GM18867 (cell line): ENCODE data around the gene MYO16.

ENCODE experiments used
- ATAC-seq: cut with Tn5 transposase; IDR thresholded peaks from one replicate; pipeline ENCODE4 v1.9.1; 2021; ENCODE audit warnings: mild to moderate bottlenecking, moderate library complexity; ENCODE audit not compliant: unreplicated experiment

MYO16 gene

GRCh38 chr13:109111141-109111540, 481.7 kb downstream of the MYO16 start:
- ATAC-seq = no peak

DNA sequence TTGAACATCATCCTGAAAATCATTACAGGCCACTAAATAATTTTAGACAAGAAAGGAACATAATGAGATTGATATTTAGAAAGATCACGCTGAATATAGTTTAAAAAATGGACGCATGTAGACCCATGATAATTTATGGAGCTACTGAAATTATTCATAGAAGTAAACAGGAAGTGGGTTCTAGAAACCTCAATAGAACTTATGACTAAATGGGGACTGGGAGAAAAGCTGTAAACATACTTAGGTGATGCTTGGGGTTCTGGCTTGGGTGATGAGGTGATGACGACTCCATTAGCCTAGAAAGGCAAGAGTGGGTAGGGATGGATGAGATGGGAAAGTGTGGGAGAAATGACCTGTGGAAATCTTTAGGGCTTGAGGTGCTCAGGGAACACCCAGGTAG, 484.0 kb downstream of the MYO16 start:
- peak; percentile 82 for ATAC-seq

DNA sequence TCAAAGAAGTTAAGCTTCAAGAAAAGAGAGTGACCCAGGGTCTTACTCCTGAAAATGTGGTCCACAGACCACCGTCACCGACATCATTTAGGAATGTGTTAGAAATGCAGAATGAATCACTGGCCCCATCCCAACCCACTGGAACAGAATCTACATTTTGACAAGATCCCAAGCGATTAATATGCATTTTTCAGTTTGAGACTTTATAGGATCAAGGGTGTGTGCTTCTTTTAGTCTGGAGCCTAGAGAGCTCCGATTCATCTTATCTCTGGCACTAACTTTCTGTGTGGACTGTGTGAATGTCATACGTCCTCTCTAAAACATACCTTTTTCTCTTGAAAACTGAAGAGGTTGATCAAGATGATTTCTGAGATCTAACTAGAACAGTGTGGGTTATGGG, 484.8 kb downstream of the MYO16 start:
- no peak for ATAC-seq

DNA sequence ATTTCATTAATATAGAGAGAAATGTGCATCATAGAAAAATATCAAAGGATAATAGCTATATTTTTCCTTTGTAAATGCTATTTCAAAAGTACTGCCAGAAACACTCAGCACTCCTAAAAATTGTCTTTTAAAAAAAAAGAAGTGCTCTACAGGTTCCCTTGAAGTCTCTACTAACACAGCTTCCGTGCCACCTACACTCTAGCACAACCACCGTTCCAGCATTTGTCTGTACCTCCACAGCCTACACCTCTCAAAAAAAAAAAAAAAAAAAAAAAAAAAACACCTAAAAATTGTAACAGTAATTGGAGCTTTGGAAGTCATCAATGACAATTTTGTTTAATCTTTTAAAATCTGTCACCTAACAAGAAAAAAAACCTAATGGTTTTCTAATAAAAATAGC, 485.6 kb downstream of the MYO16 start:
- ATAC-seq = no peak

DNA sequence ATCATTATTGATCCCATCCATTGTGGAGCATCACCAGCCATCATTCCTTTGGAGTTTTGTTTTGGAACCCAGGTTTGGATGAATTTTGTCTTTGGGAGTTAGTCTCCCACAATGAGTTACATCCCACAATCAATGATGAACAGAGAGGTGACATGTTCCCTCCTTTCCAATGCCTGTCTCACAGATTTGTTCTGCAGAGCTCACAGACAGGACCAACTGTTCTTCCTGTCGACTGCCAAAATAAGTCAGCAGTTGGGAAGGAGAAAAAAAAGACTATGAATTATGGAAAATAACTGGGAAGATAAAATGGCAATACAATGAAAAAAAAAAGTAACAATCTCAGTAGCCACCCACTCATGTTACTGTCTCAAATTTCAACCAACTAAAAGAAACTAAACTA, 489.1 kb downstream of the MYO16 start:
- ATAC-seq = no peak

GRCh38 chr13:109119896-109120295, 490.5 kb downstream of the MYO16 start:
- ATAC-seq = no peak

GRCh38 chr13:109121826-109122225, 492.4 kb downstream of the MYO16 start:
- ATAC-seq = no peak

GRCh38 chr13:109123971-109124370, 494.6 kb downstream of the MYO16 start:
- no peak for ATAC-seq

GRCh38 chr13:109126178-109126577, 496.8 kb downstream of the MYO16 start:
- ATAC-seq = no peak

- no peak for ATAC-seq
Observed at GRCh38 chr13:109126891-109127641, 497.7 kb downstream of the MYO16 start.

GRCh38 chr13:109128121-109128520, 498.7 kb downstream of the MYO16 start:
- no peak for ATAC-seq

- no peak for ATAC-seq
Observed at GRCh38 chr13:109130093-109130835, 500.9 kb downstream of the MYO16 start.

DNA sequence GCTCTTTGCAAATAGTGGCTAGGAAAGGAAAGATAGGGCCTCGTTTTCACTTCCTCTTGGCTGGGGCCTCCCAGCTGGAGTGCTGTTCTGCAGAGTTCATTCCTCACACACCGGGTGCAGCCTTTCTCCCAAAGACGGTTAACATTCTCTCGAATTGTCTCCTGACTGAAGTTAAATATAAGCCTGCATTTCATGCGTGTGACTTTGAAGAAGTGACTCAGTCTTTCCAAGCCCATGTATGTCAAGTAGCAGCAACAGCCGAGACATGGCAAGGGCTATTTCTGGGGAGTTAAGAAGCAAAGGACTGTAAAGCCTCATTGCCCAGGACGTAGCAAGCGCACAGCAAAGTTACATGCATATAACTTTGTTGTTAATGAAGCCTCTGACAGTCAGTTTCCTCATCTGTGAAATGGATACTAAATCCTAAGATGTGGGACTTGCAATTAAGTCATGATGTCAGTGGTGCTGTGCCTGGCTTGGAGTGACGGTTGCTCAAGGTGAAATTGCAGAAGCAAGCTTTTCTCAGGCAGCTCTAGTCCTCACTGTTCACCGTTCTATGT, 502.4 kb downstream of the MYO16 start:
- ATAC-seq = peak; percentile 80

DNA sequence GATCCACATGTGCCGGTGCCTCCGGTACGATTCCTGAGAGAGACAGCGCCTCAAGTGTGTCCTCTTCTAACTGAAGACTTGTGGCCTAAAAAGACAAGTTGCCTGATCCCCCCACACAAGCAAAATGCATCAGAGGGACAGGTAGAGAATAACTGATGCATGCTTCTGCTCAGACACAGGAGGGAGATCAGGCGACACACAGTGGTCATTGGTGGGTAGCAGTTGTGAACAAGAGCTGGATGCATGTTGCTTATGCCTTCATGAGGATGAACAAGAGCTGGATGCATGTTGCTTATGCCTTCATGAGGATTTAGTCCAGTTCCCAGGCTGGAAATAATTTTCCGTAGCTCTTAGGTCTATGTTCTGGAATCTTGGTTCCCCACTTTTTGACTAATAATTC, 505.6 kb downstream of the MYO16 start:
- no peak for ATAC-seq

DNA sequence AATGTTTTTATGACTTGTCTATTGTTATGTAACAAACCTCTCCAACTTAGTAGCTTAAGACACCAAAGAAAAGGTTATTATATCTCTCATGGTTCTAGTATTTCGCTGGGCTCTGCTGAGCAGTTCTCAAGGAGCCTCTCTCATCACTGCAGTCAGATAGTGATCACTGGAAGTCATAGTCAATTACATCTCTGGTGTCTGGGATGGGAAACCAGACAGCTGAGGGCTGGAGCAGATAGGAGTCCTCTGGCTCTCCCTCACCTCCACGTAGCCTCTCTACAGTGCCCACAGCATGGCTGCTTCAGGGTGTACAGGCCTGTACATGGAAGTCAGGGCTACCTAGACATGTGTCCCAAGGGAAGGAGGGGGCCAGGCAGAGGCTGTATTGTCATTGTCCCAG, 507.5 kb downstream of the MYO16 start:
- ATAC-seq = no peak

- ATAC-seq = no peak
Observed at GRCh38 chr13:109139346-109139745, 509.9 kb downstream of the MYO16 start.

GRCh38 chr13:109140054-109140453, 510.6 kb downstream of the MYO16 start:
- no peak for ATAC-seq

DNA sequence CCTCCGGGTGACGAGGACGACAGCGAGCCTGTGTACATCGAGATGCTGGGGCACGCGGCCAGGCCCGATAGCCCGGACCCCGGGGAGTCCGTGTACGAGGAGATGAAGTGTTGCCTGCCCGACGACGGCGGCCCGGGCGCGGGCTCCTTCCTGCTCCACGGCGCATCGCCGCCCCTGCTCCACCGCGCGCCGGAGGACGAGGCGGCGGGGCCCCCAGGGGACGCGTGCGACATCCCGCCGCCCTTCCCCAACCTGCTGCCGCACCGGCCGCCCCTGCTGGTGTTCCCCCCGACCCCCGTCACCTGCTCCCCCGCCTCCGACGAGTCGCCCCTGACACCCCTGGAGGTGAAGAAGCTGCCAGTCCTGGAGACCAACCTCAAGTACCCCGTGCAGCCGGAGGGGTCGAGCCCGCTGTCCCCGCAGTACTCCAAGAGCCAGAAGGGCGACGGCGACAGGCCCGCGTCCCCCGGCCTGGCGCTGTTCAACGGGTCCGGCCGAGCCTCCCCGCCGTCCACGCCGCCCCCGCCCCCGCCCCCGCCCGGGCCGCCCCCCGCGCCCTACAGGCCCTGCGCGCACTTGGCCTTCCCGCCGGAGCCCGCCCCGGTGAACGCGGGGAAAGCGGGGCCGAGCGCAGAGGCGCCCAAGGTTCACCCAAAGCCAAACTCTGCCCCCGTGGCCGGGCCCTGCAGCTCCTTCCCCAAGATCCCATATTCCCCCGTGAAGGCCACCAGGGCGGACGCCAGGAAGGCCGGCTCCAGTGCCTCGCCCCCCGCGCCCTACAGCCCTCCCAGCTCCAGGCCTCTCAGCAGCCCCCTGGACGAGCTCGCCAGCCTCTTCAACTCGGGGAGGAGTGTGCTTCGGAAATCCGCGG, 511.3 kb downstream of the MYO16 start:
- no peak for ATAC-seq

DNA sequence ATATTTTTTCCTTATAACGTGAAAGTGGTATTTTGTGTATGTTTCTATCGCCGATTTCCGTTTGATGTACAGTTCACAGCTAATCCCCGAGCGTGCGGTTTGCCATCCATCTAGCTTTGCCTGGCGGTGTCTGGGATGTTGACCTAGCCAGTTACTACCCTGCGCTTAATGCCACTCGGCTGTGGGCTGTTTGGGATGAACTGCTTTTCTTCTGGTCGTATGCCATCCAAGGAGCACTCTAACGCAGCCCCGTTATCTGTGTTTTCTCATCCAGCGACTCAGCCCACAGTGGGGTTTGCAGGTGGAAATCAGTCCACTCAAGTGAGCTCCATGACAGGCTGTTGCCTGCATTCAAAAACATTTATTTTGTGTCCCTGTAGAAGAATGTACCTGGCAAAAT, 512.3 kb downstream of the MYO16 start:
- ATAC-seq = no peak

GRCh38 chr13:109144693-109145437, 515.5 kb downstream of the MYO16 start:
- no peak for ATAC-seq
